GM12878 (cell line): ENCODE measurements around the gene WNT9A. TPM values are rescaled to one million over a fixed set of nuclear protein-coding genes. Genes with fewer than 3 reads are reported as not detected.

Experiments
- ATAC-seq: fragments of 200-7000 bp; cut with Tn5 transposase; 3 replicates; pipeline ENCODE4 v1.9.1; 2020; ENCODE audit warnings: mild to moderate bottlenecking, moderate library complexity
- BruUV-seq: library from RNA; stranded (reverse); fragments of 400-500 nt; replicated peaks from 2 replicates; lab custom pipeline; 2021; lab: Mats Ljungman, UMichigan
- CTCF ChIA-PET: fragments of 300-600 bp; sonication (Branson Sonifier 250); formaldehyde crosslinking; extraction: SDS; loops from one replicate; lab custom pipeline; 2021; ENCODE audit warnings: inconsistent platforms; lab: Yijun Ruan, JAX
- POLR2A ChIA-PET: fragments of 350-600 bp; formaldehyde crosslinking; extraction: SDS; loops from one replicate; lab custom pipeline; 2021; ENCODE audit warnings: inconsistent platforms; lab: Charles Lee
- RAD21 ChIA-PET: fragments of 300-600 bp; sonication (Branson Sonifier 250); formaldehyde crosslinking; loops from one replicate; lab custom pipeline; 2023; ENCODE audit warnings: antibody characterized with exemption; ENCODE audit not compliant: unreplicated experiment; lab: Charles Lee
- SMC1A ChIA-PET: fragments of 300-600 bp; sonication (Branson Sonifier 250); formaldehyde crosslinking; loops from one replicate; lab custom pipeline; 2023; ENCODE audit not compliant: unreplicated experiment, uncharacterized antibody; lab: Charles Lee
- DNase-seq: peaks from one replicate; pipeline ENCODE4 v3.0.0-alpha.2; 2011; ENCODE audit warnings: low read depth, low spot score
- FAIRE-seq: peaks from 3 replicates; lab custom pipeline; 2011; peaks lifted over from hg19 to GRCh38; lab: Jason Lieb, UNC
- H2AFZ ChIP-seq: 2 replicates; pipeline ENCODE4 v1.6.0; 2011; ENCODE audit warnings: low read depth, low read length, control low read depth; ENCODE audit not compliant: control insufficient read depth
- H3K27ac ChIP-seq: 2 replicates; pipeline ENCODE4 v1.5.1; 2011; ENCODE audit warnings: control low read depth; ENCODE audit not compliant: control insufficient read depth, insufficient read depth
- H3K27me3 ChIP-seq, 2 experiments: replicated peaks in 1 of 2; 2 replicates each; pipeline versions ENCODE4 v1.6.0 to v1.6.1; 2011; ENCODE audit warnings: low read length in 1 of 2; ENCODE audit not compliant: control insufficient read depth in 2 of 2, insufficient read depth in 2 of 2
- H3K36me3 ChIP-seq, 2 experiments: 2 replicates each; pipeline ENCODE4 v1.5.1; 2011; ENCODE audit warnings: low read length in 1 of 2; ENCODE audit not compliant: control insufficient read depth in 2 of 2, insufficient read depth in 2 of 2
- H3K4me1 ChIP-seq: 2 replicates; pipeline ENCODE4 v1.6.1; 2011; ENCODE audit warnings: mild to moderate bottlenecking, low read length, moderate library complexity, mixed read lengths; ENCODE audit not compliant: control insufficient read depth, insufficient read depth
- H3K4me2 ChIP-seq: 2 replicates; pipeline ENCODE4 v1.6.0; 2011; ENCODE audit warnings: control low read depth; ENCODE audit not compliant: control insufficient read depth, insufficient read depth
- H3K4me3 ChIP-seq: fragments of 200-600 bp; sonication (generic); 2 replicates; pipeline ENCODE4 v1.5.1; 2016
- H3K79me2 ChIP-seq: 2 replicates; pipeline ENCODE4 v1.6.0; 2011; ENCODE audit warnings: low read length; ENCODE audit not compliant: control insufficient read depth, insufficient read depth
- H3K9ac ChIP-seq: 2 replicates; pipeline ENCODE4 v1.8.0; 2011; ENCODE audit warnings: low read length, control low read depth, mixed read lengths; ENCODE audit not compliant: control insufficient read depth, insufficient read depth
- H3K9me3 ChIP-seq: replicated peaks from 3 replicates; pipeline ENCODE4 v1.5.1; 2011; ENCODE audit warnings: mild to moderate bottlenecking, low read length; ENCODE audit not compliant: control insufficient read depth, insufficient read depth
- H4K20me1 ChIP-seq: 2 replicates; pipeline ENCODE4 v1.6.0; 2011; ENCODE audit not compliant: control insufficient read depth, insufficient read depth
- ATF3 ChIP-seq: IDR thresholded peaks from 2 replicates; pipeline ENCODE4 v1.6.1; 2011; ENCODE audit warnings: low read depth, mild to moderate bottlenecking, low read length, moderate library complexity, borderline replicate concordance; ENCODE audit errors: extremely low read depth
- BCLAF1 ChIP-seq: fragments of 450-650 bp; IDR thresholded peaks from 2 replicates; pipeline ENCODE4 v1.6.1; 2017; ENCODE audit warnings: antibody characterized with exemption, mild to moderate bottlenecking, moderate library complexity
- FOXM1 ChIP-seq: IDR thresholded peaks from 2 replicates; pipeline ENCODE4 v1.6.1; 2012; ENCODE audit warnings: low read depth, mild to moderate bottlenecking, inconsistent platforms, low read length, moderate library complexity
- HDAC6 ChIP-seq: fragments of 200-600 bp; sonication (generic); IDR thresholded peaks from one replicate; pipeline ENCODE4 v1.8.0; 2017; ENCODE audit warnings: antibody characterized with exemption; ENCODE audit not compliant: unreplicated experiment
- MYB ChIP-seq: fragments of 150-350 bp; IDR thresholded peaks from 2 replicates; pipeline ENCODE4 v1.6.1; 2014; ENCODE audit warnings: mild to moderate bottlenecking, low read depth, low read length, borderline replicate concordance
- NFYA ChIP-seq: IDR thresholded peaks from 2 replicates; pipeline ENCODE4 v1.6.1; 2011; ENCODE audit warnings: low read depth, mild to moderate bottlenecking, low read length, improper control_type of control experiment, borderline replicate concordance
- RCOR1 ChIP-seq: conservative IDR thresholded peaks from 2 replicates; pipeline ENCODE4 v1.6.1; 2012; ENCODE audit warnings: low read depth, low read length, improper control_type of control experiment
- RELB ChIP-seq: fragments of 450-650 bp; IDR thresholded peaks from 2 replicates; pipeline ENCODE4 v1.6.1; 2017; ENCODE audit warnings: low read depth, mild to moderate bottlenecking, moderate library complexity
- SIN3A ChIP-seq: IDR thresholded peaks from 2 replicates; pipeline ENCODE4 v1.6.1; 2012; ENCODE audit warnings: low read depth, low read length, improper control_type of control experiment
- SKIL ChIP-seq: fragments of 450-650 bp; IDR thresholded peaks from 2 replicates; pipeline ENCODE4 v1.6.1; 2017; ENCODE audit warnings: mild to moderate bottlenecking, low read depth, inconsistent platforms; ENCODE audit not compliant: poor library complexity, severe bottlenecking
- SMAD5 ChIP-seq: IDR thresholded peaks from 2 replicates; pipeline ENCODE4 v1.6.1; 2016; ENCODE audit warnings: antibody characterized with exemption, low read depth
- WGBS: methylation state at CpG from one replicate; pipeline ENCODE4 v1.1.6; 2016; ENCODE audit warnings: low lambda C conversion rate; ENCODE audit not compliant: insufficient replicate concordance, insufficient coverage; ENCODE audit errors: missing lambda C conversion rate; 5-methylcytosine and 5-hydroxymethylcytosine counted together
- in situ Hi-C: fragments of 300-500 bp; cut with MboI; formaldehyde crosslinking; loops from 9 replicates; pipeline ENCODE4 v1.14.3; 2018; ENCODE audit warnings: mixed read lengths
- intact Hi-C: fragments of 100-400 bp; cut with micrococcal nuclease; formaldehyde crosslinking; loops from one replicate; pipeline ENCODE4 v1.14.2; 2022; ENCODE audit not compliant: unreplicated experiment
- polyA plus RNA-seq, 11 experiments: library from polyadenylated mRNA; depleted of rRNA in 4 of 11; unstranded in 6 of 11; stranded (reverse) in 5 of 11; fragments of >200 nt; fragmentation: Nextera tagmentation in 4 of 11; fragmentation: Illumina TruSeq in 1 of 11; extraction: Ambion mirVana in 4 of 11; extraction: Trizol in 1 of 11; gene quantifications; 1 replicate in 1 of 11; 2 replicates in 10 of 11; pipeline versions ENCODE4 v1.2.1 to v1.2.3, GENCODE V29; 2011 to 2016; ENCODE audit warnings: inconsistent platforms in 2 of 11, missing spikeins in 2 of 11, low read depth in 1 of 11
- total RNA-seq, 4 experiments: library from RNA; depleted of rRNA in 3 of 4; stranded (reverse); fragments of >200 nt in 3 of 4; fragmentation: Illumina TruSeq in 1 of 4; extraction: Trizol in 1 of 4; gene quantifications; 2 replicates each; pipeline versions ENCODE4 v1.2.1 to v1.2.3, GENCODE V29; 2013 to 2021

Gene WNT9A
- total and polyA plus RNA-seq, 10 of the 15 experiments (the other 5 are each of a cell fraction or from before 2014, with no cell fraction given): not detected

GRCh38 chr1:227886503-227886961, 61.2 kb downstream of the WNT9A start (continued):
- no peak for TF ChIP-seq SKIL

GRCh38 chr1:227885648-227886502, 61.9 kb downstream of the WNT9A start:
- ATAC-seq: no peak
- Histone ChIP-seq H3K27ac (no peak overlapping the region), H4K20me1 (no peaks in the 10 kb centered on the region), H3K36me3 (no peaks in the 10 kb centered on the region), H3K4me1 (no peaks in the 10 kb centered on the region), H3K9ac (no peak overlapping the region), H3K27me3 (no peaks in the 10 kb centered on the region), H3K9me3 (no peaks in the 10 kb centered on the region), H2AFZ (no peak overlapping the region), H3K79me2 (no peaks in the 10 kb centered on the region), H3K4me3 (no peak overlapping the region), H3K4me2 (no peak overlapping the region)
- RAD21 ChIA-PET: no interaction called here
- in situ Hi-C loops (no loop called here), intact Hi-C loops (no loop called here)
- SMC1A ChIA-PET: no interaction called here
- CTCF ChIA-PET: no interaction called here
- POLR2A ChIA-PET: no interaction called here
- no peak for FAIRE-seq
- 24% methylated on average over 12 of the region's 14 CpGs for WGBS
- TF ChIP-seq RELB (no peak), BCLAF1 (no peak), ATF3 (no peak), SIN3A (no peak), SMAD5 (no peak), HDAC6 (no peak), MYB (no peak), FOXM1 (no peak), RCOR1 (no peak), NFYA (no peak)
- no TSS peak for BruUV-seq
- DNase-seq: no peak
